Measurements from ENCODE around the gene RET.

DNA sequence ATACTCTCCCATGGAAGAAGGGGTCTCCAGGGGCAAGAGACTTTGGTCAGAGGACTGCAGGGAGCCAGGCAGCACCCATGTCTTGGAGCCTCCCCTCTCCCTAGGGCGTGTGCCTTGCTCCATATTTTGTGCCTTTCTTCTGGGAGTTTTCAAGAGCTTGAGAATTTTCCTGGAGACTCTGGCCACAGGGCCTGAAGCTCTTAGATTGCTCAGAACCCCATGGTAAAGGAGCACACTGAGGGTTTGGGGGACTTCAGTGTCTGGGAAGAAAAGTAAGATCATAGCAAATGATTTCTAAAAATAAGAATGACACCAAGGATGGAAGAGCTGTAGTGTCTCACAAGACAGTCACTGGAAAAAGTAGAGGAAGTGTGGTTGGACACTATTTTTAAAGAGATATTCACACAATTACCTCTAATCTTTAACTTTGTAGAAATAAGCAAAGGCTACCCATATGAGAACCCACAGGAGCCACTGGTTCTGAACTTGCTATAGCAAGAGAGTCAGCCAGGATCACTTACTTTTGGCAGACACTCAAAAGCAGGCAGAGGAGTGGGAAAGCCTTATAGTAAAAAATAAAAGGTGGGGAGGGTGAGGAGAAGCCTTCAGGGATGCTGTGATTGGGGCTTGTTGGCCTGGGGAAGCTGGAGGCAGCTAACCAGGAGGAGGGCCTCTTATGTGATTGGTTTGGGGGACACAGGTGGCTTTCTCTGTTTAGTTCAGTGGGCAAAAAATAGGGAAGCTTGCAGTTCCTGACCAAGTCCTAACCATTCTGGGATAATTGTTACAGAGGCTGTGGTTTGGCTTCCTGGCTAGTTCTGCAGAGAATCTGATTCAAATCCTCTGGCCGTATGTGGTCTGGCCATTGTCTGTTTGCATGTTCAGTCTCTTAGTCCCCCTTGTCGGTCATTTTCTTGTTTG, 56.3 kb downstream of the RET start:
- TF ChIP-seq, protein P1, sequence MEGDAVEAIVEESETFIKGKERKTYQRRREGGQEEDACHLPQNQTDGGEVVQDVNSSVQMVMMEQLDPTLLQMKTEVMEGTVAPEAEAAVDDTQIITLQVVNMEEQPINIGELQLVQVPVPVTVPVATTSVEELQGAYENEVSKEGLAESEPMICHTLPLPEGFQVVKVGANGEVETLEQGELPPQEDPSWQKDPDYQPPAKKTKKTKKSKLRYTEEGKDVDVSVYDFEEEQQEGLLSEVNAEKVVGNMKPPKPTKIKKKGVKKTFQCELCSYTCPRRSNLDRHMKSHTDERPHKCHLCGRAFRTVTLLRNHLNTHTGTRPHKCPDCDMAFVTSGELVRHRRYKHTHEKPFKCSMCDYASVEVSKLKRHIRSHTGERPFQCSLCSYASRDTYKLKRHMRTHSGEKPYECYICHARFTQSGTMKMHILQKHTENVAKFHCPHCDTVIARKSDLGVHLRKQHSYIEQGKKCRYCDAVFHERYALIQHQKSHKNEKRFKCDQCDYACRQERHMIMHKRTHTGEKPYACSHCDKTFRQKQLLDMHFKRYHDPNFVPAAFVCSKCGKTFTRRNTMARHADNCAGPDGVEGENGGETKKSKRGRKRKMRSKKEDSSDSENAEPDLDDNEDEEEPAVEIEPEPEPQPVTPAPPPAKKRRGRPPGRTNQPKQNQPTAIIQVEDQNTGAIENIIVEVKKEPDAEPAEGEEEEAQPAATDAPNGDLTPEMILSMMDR (IDR thresholded peaks at IDR 0.05): no peak
- no peak for TF ChIP-seq POLR2A (IDR thresholded peaks at IDR 0.05)

Measured in right lobe of liver (tissue), 4 donors.